Measurements from ENCODE around the gene PCK1. TPM values are rescaled to one million over a fixed set of nuclear protein-coding genes. Genes with fewer than 3 reads are reported as not detected.

The PCK1 gene
- total RNA-seq, 1 donor from 2014 or later: not detected

- DNase-seq (ENCODE audit: extremely low read depth, low read depth, low spot score): no peak
Measured at GRCh38 chr20:57576002-57576401, 15.1 kb downstream of the PCK1 start.

GRCh38 chr20:57576617-57577550 lies 16.0 kb downstream of the PCK1 start:
- no peak for DNase-seq (ENCODE audit: extremely low read depth, low read depth, low spot score)

DNA sequence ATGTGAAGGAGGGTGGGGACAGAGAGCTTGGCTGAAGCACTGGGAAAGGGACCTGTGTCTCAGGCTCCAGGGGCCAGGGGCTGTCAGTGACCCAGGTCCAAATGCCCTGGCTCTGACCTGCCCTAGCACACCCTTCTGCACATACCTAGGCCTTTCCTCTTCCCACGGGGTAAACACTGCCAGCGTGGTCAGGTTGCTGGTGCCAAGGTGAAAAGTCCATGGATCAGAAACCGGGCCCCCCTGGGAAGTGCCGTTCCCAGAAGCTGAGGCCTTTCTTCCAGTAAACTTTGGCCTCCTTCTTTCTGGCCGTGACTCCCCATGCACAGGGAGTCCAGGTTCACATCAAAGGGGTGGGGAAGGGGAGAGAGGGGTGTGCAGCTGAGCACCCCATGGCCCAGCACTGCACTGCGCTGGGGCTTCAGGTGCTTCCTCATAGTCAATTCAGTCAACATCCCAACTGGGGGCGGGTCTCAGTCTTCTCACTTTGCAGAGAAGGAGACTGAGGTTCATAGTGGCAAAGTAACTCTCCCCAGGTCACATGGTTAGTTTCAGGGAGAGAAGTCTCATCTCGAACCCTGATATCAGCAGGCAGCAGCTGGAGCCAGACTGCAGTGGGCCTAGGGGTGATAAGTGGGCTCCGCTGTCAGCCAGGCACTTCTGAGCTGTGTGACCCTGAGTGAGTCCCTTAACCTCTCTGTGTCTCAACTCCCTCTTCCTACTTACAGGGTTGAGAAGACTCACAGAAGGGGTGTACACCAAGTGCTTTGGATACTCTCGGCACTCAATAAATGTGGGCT lies 17.0 kb downstream of the PCK1 start:
- no peak for DNase-seq (ENCODE audit: extremely low read depth, low read depth, low spot score)

GRCh38 chr20:57578476-57579165 lies 17.7 kb downstream of the PCK1 start:
- DNase-seq (ENCODE audit: extremely low read depth, low read depth, low spot score): no peak

GRCh38 chr20:57579331-57579897 lies 18.5 kb downstream of the PCK1 start:
- DNase-seq (ENCODE audit: extremely low read depth, low read depth, low spot score): no peak

DNA sequence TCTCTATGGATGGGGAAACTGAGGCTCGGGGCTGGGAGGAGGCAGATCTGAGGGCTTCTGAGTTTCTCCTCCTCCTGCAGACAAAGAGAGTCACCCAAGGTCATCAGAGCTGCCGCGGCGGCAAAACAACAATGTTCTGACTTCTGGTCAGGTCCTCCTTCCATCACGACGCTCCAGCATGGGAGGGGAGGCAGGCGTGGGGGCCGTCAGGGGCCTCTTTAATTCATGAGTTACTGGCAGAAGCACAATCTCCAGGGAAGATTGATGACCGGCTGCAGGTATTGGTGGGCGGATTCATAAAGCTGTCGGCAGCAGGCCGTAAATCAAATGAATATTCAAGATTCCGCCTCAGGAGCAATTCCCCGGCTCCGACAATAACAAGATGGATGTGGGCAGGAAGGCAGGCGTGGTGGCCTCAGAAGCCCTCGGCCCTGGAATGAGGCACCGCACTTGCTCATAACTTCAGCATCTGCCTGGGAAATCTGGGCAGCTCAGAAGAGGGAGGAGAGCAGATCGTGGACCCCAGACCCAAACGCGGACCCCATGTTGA lies 19.1 kb downstream of the PCK1 start:
- DNase-seq (ENCODE audit: extremely low read depth, low read depth, low spot score): no peak

DNA sequence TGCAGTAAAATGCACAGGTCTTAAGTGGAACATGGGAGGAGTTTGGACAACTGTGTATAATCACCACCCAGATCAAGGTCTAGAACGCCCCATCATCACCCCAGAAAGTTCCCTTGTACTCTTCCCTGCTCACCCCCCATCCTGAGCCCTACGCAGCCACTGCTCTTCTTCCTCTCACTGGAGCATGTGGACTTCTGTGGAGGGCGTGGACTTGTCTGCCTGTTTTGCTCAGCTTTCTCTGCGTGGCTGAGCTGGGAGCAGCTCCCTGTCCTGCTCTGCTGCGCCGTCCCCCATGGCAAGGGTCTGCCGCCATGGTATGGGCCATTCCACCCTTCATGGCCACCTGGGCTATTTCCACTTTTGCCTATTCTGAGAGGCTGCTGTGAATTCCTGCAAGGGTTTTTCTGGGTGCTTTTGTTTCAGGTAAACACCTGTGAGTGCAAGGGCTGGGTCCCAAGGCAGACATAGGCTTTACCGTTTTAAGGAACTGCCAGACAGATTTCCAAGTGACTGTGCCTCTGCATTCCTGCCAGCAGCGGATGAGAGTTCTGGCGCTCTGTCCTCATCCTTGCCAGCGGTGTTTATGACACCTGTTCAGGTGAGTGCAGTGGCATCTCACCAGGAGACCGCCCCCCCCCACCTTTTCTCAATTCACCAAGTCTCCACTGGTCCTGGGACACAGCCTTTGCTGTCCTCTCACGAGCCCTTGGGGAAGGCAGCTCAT lies 19.7 kb downstream of the PCK1 start:
- no peak for DNase-seq (ENCODE audit: extremely low read depth, low read depth, low spot score)

- DNase-seq (ENCODE audit: extremely low read depth, low read depth, low spot score): no peak
Measured at GRCh38 chr20:57581202-57582028, 20.5 kb downstream of the PCK1 start.

DNA sequence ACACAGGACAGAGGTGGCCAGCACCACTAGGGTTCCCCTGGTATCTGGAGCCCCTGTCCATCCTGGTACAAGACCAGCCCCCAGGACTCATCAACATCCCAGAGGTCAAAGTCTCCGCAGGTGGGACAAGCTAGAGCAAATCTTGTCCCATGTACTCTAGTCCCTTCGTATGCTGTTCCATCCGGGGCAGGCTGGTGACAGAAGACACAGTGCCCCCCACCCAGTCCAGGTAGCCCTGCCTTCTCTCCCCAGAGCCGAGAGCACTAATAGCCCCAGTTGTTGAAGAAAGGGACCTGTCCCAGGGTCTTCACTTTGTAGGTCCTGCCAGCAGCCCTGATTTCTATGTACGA lies 21.1 kb downstream of the PCK1 start:
- no peak for DNase-seq (ENCODE audit: extremely low read depth, low read depth, low spot score)

DNA sequence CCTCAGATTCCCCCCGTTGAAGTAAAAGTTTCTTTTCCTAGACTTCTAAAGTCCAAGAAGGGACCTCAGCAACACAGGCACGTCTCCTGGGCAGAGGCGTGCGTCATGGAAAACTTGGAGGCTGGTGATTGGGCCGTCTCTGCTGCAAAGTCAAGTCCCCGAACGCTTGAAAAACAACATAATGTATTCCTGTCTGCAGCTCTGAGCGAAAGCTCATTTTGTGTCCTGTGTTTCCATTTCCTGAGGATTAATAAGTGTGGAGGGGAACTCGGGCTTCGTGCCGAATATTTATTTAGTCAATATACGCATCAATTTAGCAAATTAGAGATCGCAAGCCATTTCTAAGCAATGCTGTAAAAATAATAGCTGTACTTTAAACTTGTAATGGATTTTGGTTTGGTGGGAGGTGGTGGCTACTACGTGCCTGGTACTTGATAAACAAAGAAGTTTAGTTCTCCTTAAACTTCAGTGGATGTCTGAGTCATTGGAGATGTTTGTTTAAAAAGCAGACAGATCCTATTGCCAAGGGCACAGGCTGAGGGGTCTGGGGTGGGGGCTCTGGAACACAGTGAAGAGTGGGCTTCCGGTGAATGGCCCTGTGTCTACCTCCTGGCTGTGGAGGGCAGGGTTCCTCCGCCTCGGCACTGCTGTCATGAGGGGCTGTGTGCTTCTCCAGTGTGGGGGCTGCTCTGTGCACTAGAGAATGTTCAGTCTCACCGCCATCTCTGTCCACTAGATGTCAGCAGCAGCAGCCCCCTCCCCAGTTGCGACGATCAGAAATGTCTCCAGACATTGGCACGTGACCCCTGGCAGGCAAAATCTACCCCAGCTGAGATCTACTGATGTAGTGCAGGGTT lies 21.8 kb downstream of the PCK1 start:
- DNase-seq (ENCODE audit: extremely low read depth, low read depth, low spot score): no peak

DNA sequence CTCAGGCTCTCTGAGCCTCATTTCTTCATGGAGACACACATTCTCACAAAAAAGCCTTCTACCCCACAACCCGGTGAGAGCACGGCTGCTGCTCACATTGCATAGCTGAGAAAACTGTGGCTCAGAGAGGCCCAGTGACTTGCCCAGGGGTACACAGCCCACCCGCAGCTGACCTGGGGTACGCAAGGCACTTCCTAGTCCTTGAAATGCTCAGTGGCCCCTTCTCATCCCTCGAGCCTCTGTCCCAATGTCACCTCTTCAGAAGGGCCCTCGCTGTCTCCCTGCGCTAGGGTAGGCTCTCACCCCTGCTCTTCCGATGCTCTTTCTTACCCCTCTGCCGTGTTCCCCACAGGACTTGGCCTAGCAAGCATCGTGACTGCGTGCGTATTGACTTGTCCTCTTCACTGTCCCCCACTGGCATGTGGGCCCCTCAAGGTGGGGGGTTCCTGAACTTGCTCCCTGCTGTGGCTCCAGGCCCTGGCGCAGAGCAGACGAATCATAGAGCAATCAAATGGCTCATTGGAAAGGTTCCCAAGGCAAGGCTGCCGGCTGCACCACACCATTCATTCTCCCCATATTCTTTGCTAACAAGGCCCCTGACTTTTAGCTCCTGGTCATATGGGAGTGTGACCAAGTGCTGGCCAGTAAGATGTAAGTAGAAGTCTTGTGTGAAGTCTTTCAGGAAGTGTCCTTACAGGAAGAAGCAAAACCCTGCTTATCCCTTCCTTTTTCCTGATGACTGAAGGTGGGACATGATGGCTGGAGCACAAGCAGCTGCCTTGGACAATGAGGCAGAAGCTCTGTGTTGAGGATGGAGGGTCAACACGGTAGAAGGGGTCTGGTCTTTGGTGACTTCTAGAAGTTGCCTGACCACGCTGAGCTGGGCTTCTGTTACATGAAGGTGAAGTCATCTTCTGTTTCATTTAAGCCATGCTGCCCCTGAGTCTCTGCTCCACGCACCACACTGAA lies 22.7 kb downstream of the PCK1 start:
- no peak for DNase-seq (ENCODE audit: extremely low read depth, low read depth, low spot score)

- DNase-seq (ENCODE audit: extremely low read depth, low read depth, low spot score): no peak
Measured at GRCh38 chr20:57584768-57585461, 24.0 kb downstream of the PCK1 start.

GRCh38 chr20:57585466-57586213 lies 24.7 kb downstream of the PCK1 start:
- DNase-seq (ENCODE audit: extremely low read depth, low read depth, low spot score): no peak

GRCh38 chr20:57586370-57586793 lies 25.5 kb downstream of the PCK1 start:
- DNase-seq (ENCODE audit: extremely low read depth, low read depth, low spot score): no peak

GRCh38 chr20:57586943-57587277 lies 26.0 kb downstream of the PCK1 start:
- no peak for DNase-seq (ENCODE audit: extremely low read depth, low read depth, low spot score)

Data from glomerular endothelial cell (primary cell).